ENCODE measurements around the gene ATP23.

Gene ATP23

GRCh38 chr12:57966536-57966935, 25.2 kb downstream of the ATP23 start:
- DNase-seq (ENCODE audit: insufficient read length, low spot score) (no peak), FAIRE-seq (no peak)

GRCh38 chr12:57983146-57983857, 41.9 kb downstream of the ATP23 start:
- DNase-seq (ENCODE audit: insufficient read length, low spot score), result no peak
- no peak for FAIRE-seq

- FAIRE-seq (no peak), DNase-seq (ENCODE audit: insufficient read length, low spot score) (no peak)
Observed at GRCh38 chr12:57983858-57984505, 42.6 kb downstream of the ATP23 start.

GRCh38 chr12:57984629-57985151, 43.3 kb downstream of the ATP23 start:
- DNase-seq (ENCODE audit: insufficient read length, low spot score) (no peak), FAIRE-seq (no peak)

GRCh38 chr12:57985685-57986084, 44.3 kb downstream of the ATP23 start:
- DNase-seq (ENCODE audit: insufficient read length, low spot score), result no peak

DNA sequence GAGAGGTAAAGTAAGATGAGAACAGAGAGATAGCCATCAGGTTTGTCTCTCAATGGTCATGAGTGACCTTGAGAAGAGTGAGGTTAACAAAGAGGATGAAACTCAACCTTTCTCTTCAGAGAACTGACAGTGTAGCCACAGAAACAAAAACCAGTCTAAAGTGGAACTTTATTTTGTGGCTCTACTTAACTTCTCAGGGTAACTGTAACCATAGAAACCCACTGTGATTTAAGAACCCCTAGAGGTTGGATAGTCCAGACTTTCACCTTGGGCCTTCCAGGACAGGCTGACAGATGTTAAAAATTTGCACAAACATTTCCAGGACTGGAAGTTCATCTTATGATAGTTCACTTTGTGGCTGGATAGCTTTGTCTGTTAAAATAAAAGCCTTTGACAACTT, 48.5 kb downstream of the ATP23 start:
- DNase-seq (ENCODE audit: insufficient read length, low spot score) (no peak), FAIRE-seq (no peak)

More at GRCh38 chr12:57985685-57986084, 44.3 kb downstream of the ATP23 start:
- FAIRE-seq, result no peak

GRCh38 chr12:57990241-57990883, 49.0 kb downstream of the ATP23 start:
- no peak for DNase-seq (ENCODE audit: insufficient read length, low spot score)
- FAIRE-seq, result no peak

- DNase-seq (ENCODE audit: insufficient read length, low spot score), result no peak
- FAIRE-seq, result no peak
Observed at GRCh38 chr12:57992001-57992400, 50.6 kb downstream of the ATP23 start.

- FAIRE-seq, result no peak
Observed at GRCh38 chr12:57993030-57993429, 51.7 kb downstream of the ATP23 start.

GRCh38 chr12:57993834-57994233, 52.5 kb downstream of the ATP23 start:
- DNase-seq (ENCODE audit: insufficient read length, low spot score), result no peak

More at GRCh38 chr12:57993030-57993429, 51.7 kb downstream of the ATP23 start:
- no peak for DNase-seq (ENCODE audit: insufficient read length, low spot score)

GRCh38 chr12:57996520-57996919, 55.2 kb downstream of the ATP23 start:
- DNase-seq (ENCODE audit: insufficient read length, low spot score) (no peak), FAIRE-seq (no peak)

More at GRCh38 chr12:57993834-57994233, 52.5 kb downstream of the ATP23 start:
- FAIRE-seq, result no peak

GRCh38 chr12:57998251-57998650, 56.9 kb downstream of the ATP23 start:
- DNase-seq (ENCODE audit: insufficient read length, low spot score), result no peak
- no peak for FAIRE-seq

- FAIRE-seq (no peak), DNase-seq (ENCODE audit: insufficient read length, low spot score) (no peak)
Observed at GRCh38 chr12:58000499-58000898, 59.1 kb downstream of the ATP23 start.

DNA sequence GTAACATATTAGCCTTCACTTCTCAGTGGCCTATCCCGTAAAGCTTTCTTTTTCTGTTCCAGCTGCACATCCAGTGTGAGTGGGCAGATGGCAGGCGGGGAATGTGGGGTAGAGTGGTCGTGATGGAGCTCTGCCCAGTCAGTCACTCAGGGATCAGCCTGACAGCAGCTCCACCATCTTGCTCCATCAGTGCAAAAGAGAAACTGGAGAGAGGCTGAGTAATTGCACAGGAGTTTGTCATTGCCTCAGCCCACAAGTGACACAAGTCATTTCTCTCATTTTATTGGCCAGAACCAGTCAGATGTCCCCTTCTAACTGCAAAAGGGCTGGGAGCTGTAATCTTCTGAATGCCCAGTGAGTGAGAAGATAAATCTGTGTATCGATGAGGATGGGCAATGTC, 66.5 kb downstream of the ATP23 start:
- no peak for FAIRE-seq
- no peak for DNase-seq (ENCODE audit: insufficient read length, low spot score)

DNA sequence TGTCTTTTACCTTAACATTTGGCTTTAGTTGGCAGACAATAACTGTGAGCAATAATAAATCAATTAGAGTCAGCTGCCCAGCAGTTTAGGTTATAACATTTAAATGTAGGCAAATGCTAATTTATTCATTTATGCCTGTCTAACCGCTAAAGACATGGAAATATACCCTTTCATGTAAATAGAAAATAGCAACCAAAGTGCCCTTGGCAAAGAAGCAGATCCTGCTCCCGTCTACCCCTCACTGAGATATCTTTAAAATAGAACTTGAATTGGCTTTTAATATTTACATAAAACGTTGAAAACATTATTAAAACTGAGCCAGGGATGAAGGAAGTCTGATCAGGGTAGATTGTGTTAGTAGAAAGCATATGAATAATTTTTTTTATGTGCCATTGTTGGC, 67.3 kb downstream of the ATP23 start:
- DNase-seq (ENCODE audit: insufficient read length, low spot score) (no peak), FAIRE-seq (no peak)

Data from GM19239 (cell line).